OCI-LY3 (cell line): ENCODE measurements around the gene KDR.
A peak's percentile ranks its signal among the peaks of the same experiment; 100 is the strongest.

ENCODE experiments used
- CTCF ChIP-seq: fragments of 200-600, 300-600 bp; sonication (generic); IDR thresholded peaks from 2 replicates; pipeline ENCODE4 v1.5.1; 2014; ENCODE audit warnings: antibody characterized with exemption, low read length, low read depth
- EZH2phosphoT487 ChIP-seq: fragments of 200-600 bp; shearing (Covaris generic); IDR thresholded peaks from 2 replicates; pipeline ENCODE4 v1.6.1; 2018; ENCODE audit warnings: antibody characterized with exemption, mixed run types, low read depth

GRCh38 chr4:55158957-55159356 is 33.6 kb upstream of the KDR start:
- peak; percentile 35 for TF ChIP-seq CTCF
- TF ChIP-seq EZH2phosphoT487, result no peak
